ENCODE data around the gene ANXA1.

Gene ANXA1

DNA sequence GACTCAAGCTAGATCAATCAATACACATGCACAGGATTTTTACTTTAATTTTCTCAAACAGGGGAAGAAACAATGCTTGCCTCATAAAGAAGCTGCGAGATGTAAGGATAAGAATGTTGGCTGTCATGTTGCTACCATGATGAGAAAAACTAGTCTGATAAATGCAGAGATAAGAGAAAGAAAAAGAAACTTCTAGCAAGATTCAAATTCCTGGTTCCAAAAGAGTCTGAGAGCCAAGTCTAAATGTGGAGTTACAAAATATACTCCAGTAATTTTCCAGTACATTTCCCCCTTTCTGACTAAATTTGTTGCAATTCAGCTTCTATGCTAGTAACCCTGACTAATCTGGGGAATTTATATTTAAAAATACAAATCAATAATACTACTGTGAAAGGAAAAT, 10.4 kb upstream of the ANXA1 start:
- DNase-seq, result no peak

GRCh38 chr9:73143711-73144328, 7.8 kb upstream of the ANXA1 start:
- no peak for DNase-seq

- no peak for DNase-seq
These were observed 5.4 kb upstream of the ANXA1 start for GRCh38 chr9:73146111-73146815.

- no peak for DNase-seq
These were observed 3.2 kb upstream of the ANXA1 start for GRCh38 chr9:73148447-73148937.

DNA sequence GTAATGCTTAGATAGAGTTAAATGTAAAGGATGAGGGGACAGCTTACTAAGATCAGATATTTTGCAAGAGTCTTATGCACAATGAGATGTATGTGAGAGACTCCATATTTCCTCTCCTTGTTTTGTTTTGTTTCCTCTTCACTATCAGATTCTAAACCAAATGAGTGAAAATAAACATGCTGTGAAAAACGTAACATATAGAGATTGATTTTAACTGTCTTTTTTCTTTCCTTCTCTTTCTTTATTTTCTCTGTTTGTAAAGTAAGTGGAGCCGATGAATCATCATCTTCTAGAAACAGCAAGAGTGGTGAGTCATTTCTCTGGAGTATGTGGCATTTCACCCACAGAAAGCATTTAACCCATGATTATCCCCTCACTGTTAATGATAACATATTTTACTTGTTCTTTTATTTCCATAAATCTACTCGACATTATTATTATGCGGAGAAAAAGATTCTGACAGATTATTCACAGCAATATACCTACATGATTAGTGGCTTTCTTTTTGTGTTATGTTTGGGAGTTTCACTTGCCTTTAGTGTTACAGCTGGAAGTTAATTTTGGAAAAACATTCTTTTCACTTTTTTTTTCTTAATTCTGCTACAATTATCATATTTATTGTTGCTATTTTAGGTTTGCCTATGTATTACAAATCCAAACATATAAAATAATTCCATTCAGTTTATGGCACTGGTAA, 2.1 kb upstream of the ANXA1 start:
- no peak for DNase-seq

- no peak for DNase-seq
These were observed 829 bp downstream of the ANXA1 start for GRCh38 chr9:73152543-73152844.

DNA sequence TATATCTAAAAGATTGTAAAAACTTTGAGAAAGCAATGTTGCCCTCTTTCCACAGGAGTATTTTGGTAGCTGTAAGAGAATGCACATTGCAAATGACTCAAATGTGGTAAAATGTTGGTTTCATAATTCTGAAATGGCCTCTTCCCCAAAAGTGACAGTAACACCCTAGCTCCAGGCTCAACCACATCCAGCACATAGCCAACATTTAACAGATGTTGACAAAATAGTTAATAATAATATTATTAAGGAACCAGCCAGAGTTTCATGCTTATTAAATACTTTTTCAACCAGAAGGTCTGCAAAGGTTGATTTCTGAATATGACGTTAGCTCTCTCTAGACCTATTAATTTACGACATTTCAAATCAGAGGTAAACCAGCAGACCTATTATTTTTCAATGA, 1.3 kb downstream of the ANXA1 start:
- no peak for DNase-seq

GRCh38 chr9:73153793-73154227, 2.1 kb downstream of the ANXA1 start:
- DNase-seq, result no peak

GRCh38 chr9:73154271-73154670, 2.6 kb downstream of the ANXA1 start:
- DNase-seq, result no peak

DNA sequence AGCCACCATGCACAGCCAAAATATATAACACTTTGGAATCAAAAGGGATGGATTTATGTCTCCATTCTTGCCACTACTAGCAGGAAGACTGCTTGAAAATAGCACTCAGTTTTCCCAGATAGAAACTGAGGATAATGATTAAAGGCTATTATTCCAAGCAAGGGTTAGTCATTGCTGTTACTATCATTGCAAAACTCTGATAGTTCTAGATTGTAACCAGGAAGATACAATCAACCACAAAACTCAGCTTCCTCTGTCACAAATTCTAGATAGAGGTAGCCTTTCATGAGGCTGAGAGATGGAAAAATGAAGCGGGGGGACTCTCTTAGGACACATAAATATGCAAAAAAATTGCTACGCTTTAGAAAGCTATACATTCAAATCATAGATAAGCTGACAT, 3.1 kb downstream of the ANXA1 start:
- no peak for DNase-seq

DNA sequence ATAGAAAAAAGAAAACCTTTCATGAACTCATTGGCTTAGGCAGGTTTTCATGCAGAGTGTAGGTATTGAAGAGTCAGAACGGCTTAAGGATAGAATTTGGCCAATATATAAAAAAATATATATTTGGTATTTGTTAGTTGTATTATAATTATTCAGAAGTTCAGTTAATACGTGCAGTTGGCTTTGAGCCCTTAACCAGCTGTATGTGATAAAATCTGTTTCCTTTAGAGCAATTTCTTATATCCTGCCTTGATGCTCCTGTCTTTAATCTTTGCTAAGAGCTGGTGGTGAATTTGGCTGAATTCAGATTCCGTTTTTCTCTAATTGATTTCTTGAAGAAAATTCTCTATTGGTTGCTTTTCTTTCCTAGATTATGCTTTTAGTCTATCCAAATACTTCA, 3.7 kb downstream of the ANXA1 start:
- no peak for DNase-seq

DNA sequence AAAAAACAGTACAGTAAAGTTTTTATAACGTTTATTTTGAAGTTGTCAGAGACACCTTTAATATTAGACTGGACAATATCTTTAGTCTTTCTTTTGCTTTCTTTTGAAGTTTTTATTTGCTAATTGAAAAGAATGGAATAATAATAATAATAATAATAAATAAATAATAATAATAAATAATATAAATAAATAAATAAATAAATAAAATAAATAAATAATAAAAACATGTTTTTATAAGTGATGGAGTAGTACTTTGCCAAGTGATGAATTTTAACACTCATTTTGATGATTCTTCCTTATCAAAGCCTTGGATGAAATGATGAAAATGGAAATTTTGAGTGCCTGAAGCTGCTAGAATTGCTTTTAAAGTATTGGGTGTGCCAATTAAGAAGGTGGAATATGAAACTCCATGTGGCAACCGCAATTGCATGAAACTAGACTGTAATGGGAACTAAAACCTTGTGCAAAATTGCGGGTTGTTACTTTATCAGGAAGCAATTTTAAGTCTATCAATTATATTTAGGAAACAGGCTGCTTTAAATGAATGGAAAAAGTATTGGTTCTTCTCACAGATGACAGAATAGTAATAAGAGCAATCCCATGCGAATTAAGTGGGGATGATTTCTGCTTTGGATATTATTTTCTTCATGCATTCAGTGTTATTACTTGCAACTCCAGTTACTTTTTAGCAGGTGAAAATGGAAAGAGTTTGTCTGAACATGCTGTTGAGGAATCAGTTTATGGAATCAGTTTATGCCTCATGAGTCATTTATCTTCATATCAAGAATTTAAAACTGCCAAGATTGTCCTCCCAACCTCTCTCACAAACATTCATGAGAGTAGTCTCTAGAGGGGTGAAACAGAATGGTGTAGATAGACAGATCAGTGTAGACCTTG, 4.6 kb downstream of the ANXA1 start:
- DNase-seq, result no peak

- no peak for DNase-seq
These were observed 5.2 kb downstream of the ANXA1 start for GRCh38 chr9:73156865-73157187.

DNA sequence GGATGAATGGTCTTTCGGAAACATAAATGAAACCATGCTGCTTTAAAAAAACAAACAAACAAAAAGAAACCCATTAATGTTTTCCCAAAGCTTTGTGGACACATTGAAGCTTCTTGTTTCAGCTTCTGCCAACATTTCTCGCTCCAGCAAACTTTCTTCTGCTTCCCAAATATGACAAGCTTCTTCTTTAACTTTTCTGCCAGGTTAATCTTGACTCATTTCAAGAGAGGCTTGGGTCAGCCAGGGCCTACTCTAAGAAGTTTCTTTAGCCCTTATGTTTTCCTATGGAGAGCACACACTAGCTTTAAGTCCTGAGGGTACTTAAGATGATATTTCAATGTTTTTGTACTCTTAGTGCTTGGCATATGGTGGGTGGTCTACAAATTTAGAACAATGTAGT, 6.1 kb downstream of the ANXA1 start:
- no peak for DNase-seq

- DNase-seq, result no peak
These were observed 7.1 kb downstream of the ANXA1 start for GRCh38 chr9:73158723-73159122.

DNA sequence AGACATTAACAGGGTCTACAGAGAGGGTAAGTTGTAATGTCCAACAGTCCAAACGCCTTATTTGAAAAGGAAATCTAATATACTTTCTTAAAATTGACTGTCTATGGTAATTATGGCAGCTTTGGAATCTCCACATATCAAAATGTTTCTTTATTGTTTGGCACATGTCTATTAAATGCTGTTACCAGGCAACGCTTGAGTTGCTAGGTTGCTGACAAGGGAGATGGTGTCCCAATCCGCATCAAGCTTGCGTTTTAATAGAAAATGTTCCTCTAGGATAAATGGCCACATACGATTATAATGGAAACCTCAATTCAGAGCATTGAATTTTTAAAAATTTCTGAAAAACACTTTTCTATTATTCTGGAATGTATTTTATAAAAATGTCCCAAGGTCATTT, 9.2 kb downstream of the ANXA1 start:
- no peak for DNase-seq

DNA sequence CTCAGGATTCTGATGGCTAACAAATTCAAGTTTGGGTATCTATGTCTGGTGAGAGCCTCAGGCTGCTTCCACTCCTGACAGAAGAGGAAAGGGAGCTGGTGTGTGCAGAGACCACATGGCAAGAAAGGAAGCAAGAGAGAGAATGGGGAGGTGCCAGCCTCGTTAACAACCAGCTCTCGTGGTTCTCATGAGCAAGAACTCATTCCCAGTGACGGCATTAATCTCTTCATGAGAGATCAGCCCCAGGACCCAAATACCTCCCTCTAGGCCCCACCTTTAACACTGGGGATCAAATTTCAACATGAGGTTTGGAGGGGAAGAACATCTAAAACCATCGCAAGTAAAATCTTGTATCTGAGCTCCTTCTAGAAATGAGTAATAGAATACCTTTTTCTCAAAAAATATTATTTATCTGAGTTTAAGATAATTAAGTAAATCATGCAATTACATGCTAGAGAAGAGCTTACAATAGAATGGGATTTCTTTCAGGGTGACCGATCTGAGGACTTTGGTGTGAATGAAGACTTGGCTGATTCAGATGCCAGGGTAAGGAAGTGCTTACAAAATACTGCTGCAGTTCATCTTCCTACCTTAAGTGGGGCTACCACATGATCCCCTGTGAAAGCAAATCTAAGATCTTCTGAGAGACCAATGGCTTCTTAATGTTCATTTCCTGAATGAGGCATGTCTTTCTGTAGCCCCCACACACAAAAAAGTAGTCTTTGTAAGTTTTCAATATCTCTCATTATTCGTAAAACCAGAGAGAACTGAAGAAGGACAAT, 11.5 kb downstream of the ANXA1 start:
- DNase-seq, result no peak

DNA sequence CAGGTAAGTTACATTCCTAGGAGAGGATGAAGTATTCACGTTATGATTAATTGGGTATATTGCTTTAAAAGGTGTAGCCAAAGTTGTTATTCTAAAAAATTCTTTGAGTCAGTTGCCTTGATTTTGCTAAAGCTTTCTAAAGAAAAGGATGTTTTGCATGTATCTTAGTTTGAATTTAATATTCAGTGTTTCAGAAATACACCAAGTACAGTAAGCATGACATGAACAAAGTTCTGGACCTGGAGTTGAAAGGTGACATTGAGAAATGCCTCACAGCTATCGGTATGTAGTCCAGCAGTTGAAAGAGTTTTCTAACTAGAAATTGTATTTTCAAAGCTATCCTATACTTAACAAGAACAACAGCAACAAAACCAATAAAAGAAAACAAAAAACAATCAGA, 14.2 kb downstream of the ANXA1 start:
- DNase-seq, result no peak

GRCh38 chr9:73166468-73166867, 14.8 kb downstream of the ANXA1 start:
- DNase-seq, result no peak

GRCh38 chr9:73167614-73168013, 15.9 kb downstream of the ANXA1 start:
- no peak for DNase-seq

DNA sequence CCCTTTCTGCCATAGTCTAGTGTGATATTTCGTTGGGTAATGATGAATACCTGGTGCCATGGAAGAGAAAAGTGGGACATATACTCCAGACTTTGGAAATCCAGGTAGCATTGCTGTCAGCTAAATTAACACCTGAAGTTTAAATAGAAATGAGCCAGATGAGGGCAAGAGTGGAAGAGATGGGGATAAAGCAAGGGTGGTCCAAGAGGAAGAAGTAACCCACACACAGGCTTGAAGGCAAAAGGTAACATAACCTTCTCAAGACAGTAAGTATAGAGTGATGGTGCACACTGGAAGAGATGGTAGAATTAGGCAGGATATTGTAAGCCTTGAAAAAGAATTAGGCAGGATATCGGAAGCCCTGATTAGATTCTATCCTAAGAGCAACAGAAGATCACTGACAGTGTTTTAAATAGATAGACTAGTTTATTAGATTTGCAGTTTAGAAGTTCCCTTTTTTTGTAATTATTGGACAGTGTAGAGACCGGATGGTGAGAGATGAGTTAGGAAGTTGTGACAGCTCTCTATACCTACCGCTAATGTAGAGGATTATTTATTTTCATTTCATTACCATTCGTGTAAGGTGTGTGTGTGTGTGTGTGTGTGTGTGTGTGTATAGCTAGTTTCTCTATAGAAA, 16.8 kb downstream of the ANXA1 start:
- no peak for DNase-seq

Data from activated CD4-positive, alpha-beta T cell treated with anti-CD3 and anti-CD28 coated beads for 4 hours (primary cell).